WTC11 (cell line): ENCODE data around the gene LGSN.

Experiments
- ATF1 ChIP-seq: sonication (generic); formaldehyde crosslinking; IDR thresholded peaks from 2 replicates; pipeline ENCODE4 v1.8.1; 2023; ENCODE audit warnings: mild to moderate bottlenecking, moderate library complexity, missing genetic modification reagents
- ESRRA ChIP-seq: sonication (generic); formaldehyde crosslinking; IDR thresholded peaks from 2 replicates; pipeline ENCODE4 v1.8.1; 2022; ENCODE audit warnings: mild to moderate bottlenecking, missing genetic modification reagents, borderline replicate concordance
- FOXK1 ChIP-seq: sonication (generic); formaldehyde crosslinking; IDR thresholded peaks from 2 replicates; pipeline ENCODE4 v1.8.0; 2022; ENCODE audit warnings: mild to moderate bottlenecking, moderate library complexity, missing genetic modification reagents
- GRHL2 ChIP-seq: fragments of 250-450 bp; sonication (Bioruptor Pico); IDR thresholded peaks from 2 replicates; pipeline ENCODE4 v1.8.0; 2022; ENCODE audit warnings: mild to moderate bottlenecking, moderate library complexity; ENCODE audit not compliant: insufficient replicate concordance, severe bottlenecking
- JUN ChIP-seq: sonication (generic); formaldehyde crosslinking; IDR thresholded peaks from 2 replicates; pipeline ENCODE4 v1.8.0; 2023; ENCODE audit warnings: mild to moderate bottlenecking, missing genetic modification reagents
- NR3C1 ChIP-seq: sonication (generic); formaldehyde crosslinking; conservative IDR thresholded peaks from 2 replicates; pipeline ENCODE4 v1.8.1; 2023; ENCODE audit warnings: low read depth, mild to moderate bottlenecking, missing genetic modification reagents
- SP1 ChIP-seq: sonication (generic); formaldehyde crosslinking; conservative IDR thresholded peaks from 2 replicates; pipeline ENCODE4 v1.8.1; 2022; ENCODE audit warnings: missing genetic modification reagents
- ZNF423 ChIP-seq: fragments of 250-450 bp; sonication (Bioruptor Pico); IDR thresholded peaks from 2 replicates; pipeline ENCODE4 v2.1.2; 2022; ENCODE audit warnings: mild to moderate bottlenecking, moderate library complexity
- TF ChIP-seq, protein P1 (sequence below): fragments of 200-600 bp; IDR thresholded peaks from 2 replicates; pipeline ENCODE4 v1.8.0; 2022; ENCODE audit warnings: antibody characterized with exemption
- TF ChIP-seq, protein P2 (sequence below): sonication (generic); formaldehyde crosslinking; conservative IDR thresholded peaks from 2 replicates; pipeline ENCODE4 v1.8.1; 2023; ENCODE audit warnings: mild to moderate bottlenecking, low read depth, missing genetic modification reagents, moderate library complexity
- TF ChIP-seq, protein P3 (sequence below): sonication (generic); formaldehyde crosslinking; IDR thresholded peaks from 2 replicates; pipeline ENCODE4 v1.8.1; 2022; ENCODE audit warnings: low read depth, missing genetic modification reagents, borderline replicate concordance

DNA sequence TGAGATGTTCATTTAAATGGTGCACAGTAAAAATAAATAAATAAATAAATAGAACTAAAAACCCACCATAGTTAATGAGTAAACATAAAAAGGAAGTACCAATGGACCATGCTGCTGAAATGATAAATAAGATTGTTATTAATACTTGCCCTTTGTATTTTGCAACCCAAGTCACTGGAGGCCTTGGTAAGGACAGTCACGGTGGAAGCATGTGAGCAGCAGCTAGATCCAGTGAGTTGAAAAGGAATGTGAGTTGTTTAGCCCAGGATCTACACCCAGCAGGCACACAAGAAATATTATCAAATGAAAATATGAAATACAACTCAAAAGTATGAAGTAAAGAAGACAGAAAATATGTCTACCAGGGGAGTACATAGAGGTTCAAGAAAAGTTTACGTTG lies 6.7 kb downstream of the LGSN start:
- TF ChIP-seq, protein P1, sequence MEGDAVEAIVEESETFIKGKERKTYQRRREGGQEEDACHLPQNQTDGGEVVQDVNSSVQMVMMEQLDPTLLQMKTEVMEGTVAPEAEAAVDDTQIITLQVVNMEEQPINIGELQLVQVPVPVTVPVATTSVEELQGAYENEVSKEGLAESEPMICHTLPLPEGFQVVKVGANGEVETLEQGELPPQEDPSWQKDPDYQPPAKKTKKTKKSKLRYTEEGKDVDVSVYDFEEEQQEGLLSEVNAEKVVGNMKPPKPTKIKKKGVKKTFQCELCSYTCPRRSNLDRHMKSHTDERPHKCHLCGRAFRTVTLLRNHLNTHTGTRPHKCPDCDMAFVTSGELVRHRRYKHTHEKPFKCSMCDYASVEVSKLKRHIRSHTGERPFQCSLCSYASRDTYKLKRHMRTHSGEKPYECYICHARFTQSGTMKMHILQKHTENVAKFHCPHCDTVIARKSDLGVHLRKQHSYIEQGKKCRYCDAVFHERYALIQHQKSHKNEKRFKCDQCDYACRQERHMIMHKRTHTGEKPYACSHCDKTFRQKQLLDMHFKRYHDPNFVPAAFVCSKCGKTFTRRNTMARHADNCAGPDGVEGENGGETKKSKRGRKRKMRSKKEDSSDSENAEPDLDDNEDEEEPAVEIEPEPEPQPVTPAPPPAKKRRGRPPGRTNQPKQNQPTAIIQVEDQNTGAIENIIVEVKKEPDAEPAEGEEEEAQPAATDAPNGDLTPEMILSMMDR = no peak
- no peak for TF ChIP-seq JUN (CRISPR knock-in tag)
- TF ChIP-seq NR3C1 (CRISPR knock-in tag) = no peak
- TF ChIP-seq, protein P2, sequence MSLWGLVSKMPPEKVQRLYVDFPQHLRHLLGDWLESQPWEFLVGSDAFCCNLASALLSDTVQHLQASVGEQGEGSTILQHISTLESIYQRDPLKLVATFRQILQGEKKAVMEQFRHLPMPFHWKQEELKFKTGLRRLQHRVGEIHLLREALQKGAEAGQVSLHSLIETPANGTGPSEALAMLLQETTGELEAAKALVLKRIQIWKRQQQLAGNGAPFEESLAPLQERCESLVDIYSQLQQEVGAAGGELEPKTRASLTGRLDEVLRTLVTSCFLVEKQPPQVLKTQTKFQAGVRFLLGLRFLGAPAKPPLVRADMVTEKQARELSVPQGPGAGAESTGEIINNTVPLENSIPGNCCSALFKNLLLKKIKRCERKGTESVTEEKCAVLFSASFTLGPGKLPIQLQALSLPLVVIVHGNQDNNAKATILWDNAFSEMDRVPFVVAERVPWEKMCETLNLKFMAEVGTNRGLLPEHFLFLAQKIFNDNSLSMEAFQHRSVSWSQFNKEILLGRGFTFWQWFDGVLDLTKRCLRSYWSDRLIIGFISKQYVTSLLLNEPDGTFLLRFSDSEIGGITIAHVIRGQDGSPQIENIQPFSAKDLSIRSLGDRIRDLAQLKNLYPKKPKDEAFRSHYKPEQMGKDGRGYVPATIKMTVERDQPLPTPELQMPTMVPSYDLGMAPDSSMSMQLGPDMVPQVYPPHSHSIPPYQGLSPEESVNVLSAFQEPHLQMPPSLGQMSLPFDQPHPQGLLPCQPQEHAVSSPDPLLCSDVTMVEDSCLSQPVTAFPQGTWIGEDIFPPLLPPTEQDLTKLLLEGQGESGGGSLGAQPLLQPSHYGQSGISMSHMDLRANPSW = no peak
- TF ChIP-seq ESRRA (CRISPR knock-in tag) = no peak
- TF ChIP-seq ZNF423 (CRISPR knock-in tag) = no peak
- TF ChIP-seq FOXK1 (CRISPR knock-in tag) = no peak
- TF ChIP-seq, protein P3, sequence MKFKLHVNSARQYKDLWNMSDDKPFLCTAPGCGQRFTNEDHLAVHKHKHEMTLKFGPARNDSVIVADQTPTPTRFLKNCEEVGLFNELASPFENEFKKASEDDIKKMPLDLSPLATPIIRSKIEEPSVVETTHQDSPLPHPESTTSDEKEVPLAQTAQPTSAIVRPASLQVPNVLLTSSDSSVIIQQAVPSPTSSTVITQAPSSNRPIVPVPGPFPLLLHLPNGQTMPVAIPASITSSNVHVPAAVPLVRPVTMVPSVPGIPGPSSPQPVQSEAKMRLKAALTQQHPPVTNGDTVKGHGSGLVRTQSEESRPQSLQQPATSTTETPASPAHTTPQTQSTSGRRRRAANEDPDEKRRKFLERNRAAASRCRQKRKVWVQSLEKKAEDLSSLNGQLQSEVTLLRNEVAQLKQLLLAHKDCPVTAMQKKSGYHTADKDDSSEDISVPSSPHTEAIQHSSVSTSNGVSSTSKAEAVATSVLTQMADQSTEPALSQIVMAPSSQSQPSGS (CRISPR knock-in tag) = no peak
- TF ChIP-seq GRHL2 (CRISPR knock-in tag) = no peak
- TF ChIP-seq SP1 = no peak
- no peak for TF ChIP-seq ATF1
